Mesendoderm (in vitro differentiated cells): ENCODE measurements around the gene AADACL3.
"Not testable (repeated sequence)": the region's sequence is repeated elsewhere in the genome, so short reads cannot be mapped to it uniquely, and the experiment has no call there.

Experiments used
- DNase-seq: peaks from one replicate; pipeline ENCODE4 v3.0.0; 2013
- H2AK5ac ChIP-seq: 2 replicates; pipeline ENCODE4 v1.6.1; 2013; ENCODE audit warnings: low read length, inconsistent platforms
- H2BK120ac ChIP-seq: 2 replicates; pipeline ENCODE4 v1.6.1; 2013; ENCODE audit warnings: low read depth, mild to moderate bottlenecking, low read length, moderate library complexity, mixed read lengths
- H2BK15ac ChIP-seq: replicated peaks from 2 replicates; pipeline ENCODE4 v1.6.1; 2013; ENCODE audit warnings: low read depth, mild to moderate bottlenecking, moderate library complexity
- H2BK5ac ChIP-seq: 2 replicates; pipeline ENCODE4 v1.6.1; 2013; ENCODE audit warnings: low read length, inconsistent platforms
- H3K18ac ChIP-seq: 2 replicates; pipeline ENCODE4 v1.6.1; 2013; ENCODE audit warnings: mild to moderate bottlenecking, low read length, mixed read lengths
- H3K23ac ChIP-seq: one replicate; pipeline ENCODE4 v1.6.1; 2013; ENCODE audit warnings: low read length
- H3K27ac ChIP-seq: 2 replicates; pipeline ENCODE4 v1.5.1; 2013; ENCODE audit warnings: low read depth, mild to moderate bottlenecking, inconsistent platforms, low read length, moderate library complexity
- H3K27me3 ChIP-seq: 2 replicates; pipeline ENCODE4 v1.6.1; 2013; ENCODE audit warnings: low read length, control low read depth, mild to moderate bottlenecking, inconsistent platforms; ENCODE audit not compliant: insufficient read depth, poor library complexity
- H3K36me3 ChIP-seq: 2 replicates; pipeline ENCODE4 v1.6.1; 2013; ENCODE audit warnings: low read length, inconsistent platforms; ENCODE audit not compliant: control insufficient read depth, insufficient read depth
- H3K4ac ChIP-seq: one replicate; pipeline ENCODE4 v1.6.1; 2013; ENCODE audit warnings: low read depth, mild to moderate bottlenecking, low read length, moderate library complexity
- H3K4me1 ChIP-seq: 2 replicates; pipeline ENCODE4 v1.6.1; 2013; ENCODE audit warnings: low read depth, low read length, inconsistent platforms; ENCODE audit not compliant: control insufficient read depth
- H3K4me2 ChIP-seq: 2 replicates; pipeline ENCODE4 v1.6.1; 2013; ENCODE audit warnings: low read length
- H3K4me3 ChIP-seq: 2 replicates; pipeline ENCODE4 v1.5.1; 2013; ENCODE audit warnings: mild to moderate bottlenecking, low read length
- H3K56ac ChIP-seq: one replicate; pipeline ENCODE4 v1.6.1; 2013; ENCODE audit warnings: low read length
- H3K79me1 ChIP-seq: 2 replicates; pipeline ENCODE4 v1.6.1; 2013; ENCODE audit warnings: low read length, inconsistent platforms
- H3K79me2 ChIP-seq: 2 replicates; pipeline ENCODE4 v1.6.1; 2013; ENCODE audit warnings: mild to moderate bottlenecking, low read length; ENCODE audit not compliant: control insufficient read depth, insufficient read depth
- H3K9ac ChIP-seq: 2 replicates; pipeline ENCODE4 v1.6.1; 2013; ENCODE audit warnings: low read length, inconsistent platforms
- H4K5ac ChIP-seq: one replicate; pipeline ENCODE4 v1.6.1; 2013; ENCODE audit warnings: low read length
- H4K8ac ChIP-seq: one replicate; pipeline ENCODE4 v1.6.1; 2013; ENCODE audit warnings: low read depth, mild to moderate bottlenecking, control low read depth, low read length, moderate library complexity
- WGBS: extraction: QIAGEN DNeasy Blood & Tissue Kit; methylation state at CpG from one replicate; pipeline ENCODE4 v1.1.7; 2013; ENCODE audit warnings: low lambda C conversion rate, missing lambda C conversion rate; ENCODE audit not compliant: insufficient coverage; ENCODE audit errors: extremely low coverage; 5-methylcytosine and 5-hydroxymethylcytosine counted together

AADACL3 gene

GRCh38 chr1:12711536-12711935 is 4.4 kb upstream of the AADACL3 start:
- no peaks in the 10 kb centered on the region for H3K27me3 ChIP-seq
- peak overlapping the region; percentile 55 for H2BK120ac ChIP-seq
- H3K79me1 ChIP-seq, result no peaks in the 10 kb centered on the region
- no peak overlapping the region for H4K8ac ChIP-seq
- no peaks in the 10 kb centered on the region for H3K79me2 ChIP-seq
- H3K56ac ChIP-seq, result no peak overlapping the region
- no CpG with 5 or more reads among the region's 3 CpGs for WGBS
- no peak overlapping the region for H2BK15ac ChIP-seq
- no peak overlapping the region for H3K23ac ChIP-seq
- peaks cover 10% of the 10 kb centered on the region for H3K4me1 ChIP-seq
- peak overlapping the region; percentile 4 for H2BK5ac ChIP-seq
- peak overlapping the region; percentile 89 for H3K27ac ChIP-seq
- no peak overlapping the region for H3K9ac ChIP-seq
- no peak overlapping the region for H4K5ac ChIP-seq
- H3K4me2 ChIP-seq, result no peak overlapping the region
- peak; percentile 71 for DNase-seq
- peak overlapping the region; percentile 36 for H3K4ac ChIP-seq
- H3K4me3 ChIP-seq, result no peak overlapping the region
- peak overlapping the region; percentile 63 for H3K18ac ChIP-seq
- H3K36me3 ChIP-seq, result no peaks in the 10 kb centered on the region
- H2AK5ac ChIP-seq, result no peak overlapping the region

DNA sequence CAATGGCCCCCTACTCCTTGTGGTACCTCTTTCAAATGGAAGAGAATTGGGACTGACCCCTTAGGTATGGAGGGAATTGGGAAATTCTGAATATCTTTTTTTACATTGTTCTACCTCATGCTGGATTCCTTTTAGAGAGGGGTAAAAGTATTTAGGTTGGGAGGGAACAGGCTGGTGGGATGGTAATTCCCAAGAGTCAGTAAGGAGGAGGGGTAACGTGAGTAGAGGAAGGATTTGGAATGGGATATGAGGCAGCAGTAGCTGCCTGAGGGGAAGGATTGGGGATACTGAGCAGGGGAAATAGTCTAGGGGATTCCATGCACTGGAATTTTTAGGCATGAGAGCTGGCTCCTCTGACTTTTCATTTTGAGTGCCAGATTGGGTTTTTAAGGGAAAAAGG is 3.8 kb upstream of the AADACL3 start:
- no peaks in the 10 kb centered on the region for H3K27me3 ChIP-seq
- peak overlapping the region; percentile 99 for H3K18ac ChIP-seq
- peak overlapping the region; percentile 55 for H2BK120ac ChIP-seq
- H3K4ac ChIP-seq, result peak overlapping the region; percentile 45
- H3K9ac ChIP-seq, result no peak overlapping the region
- no peaks in the 10 kb centered on the region for H3K79me1 ChIP-seq
- no peak overlapping the region for H3K4me2 ChIP-seq
- no peaks in the 10 kb centered on the region for H3K79me2 ChIP-seq
- no peaks in the 10 kb centered on the region for H3K36me3 ChIP-seq
- H3K23ac ChIP-seq, result no peak overlapping the region
- H3K27ac ChIP-seq, result peak overlapping the region; percentile 89
- H2BK15ac ChIP-seq, result no peak overlapping the region
- no peak overlapping the region for H2AK5ac ChIP-seq
- H2BK5ac ChIP-seq, result peak overlapping the region; percentile 4
- no peak overlapping the region for H4K8ac ChIP-seq
- no CpG with 5 or more reads among the region's 1 CpG for WGBS
- no peak overlapping the region for H3K4me3 ChIP-seq
- peak; percentile 78 for DNase-seq
- peak overlapping the region; percentile 25 for H3K56ac ChIP-seq
- peaks cover 10% of the 10 kb centered on the region for H3K4me1 ChIP-seq
- H4K5ac ChIP-seq, result no peak overlapping the region

DNA sequence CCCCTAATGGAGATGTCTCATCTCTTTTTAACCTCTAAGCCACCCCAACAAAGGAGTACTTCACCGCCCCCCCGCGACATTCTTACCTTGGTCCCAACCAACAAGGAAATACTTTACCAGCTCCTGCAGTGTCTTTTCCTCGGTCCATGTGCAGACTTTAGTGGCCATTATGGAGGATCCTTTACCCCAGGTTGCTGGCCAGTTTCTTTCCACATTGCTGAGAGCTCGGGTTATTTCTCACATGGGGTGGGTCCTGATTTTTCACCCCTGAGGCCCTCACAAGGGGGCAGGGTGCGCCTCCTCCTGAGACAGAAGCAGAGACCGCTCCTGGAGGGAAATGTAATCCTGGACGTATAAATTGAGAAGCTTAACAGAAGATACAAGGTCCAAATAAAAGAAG is 3.0 kb upstream of the AADACL3 start:
- Histone ChIP-seq H2AK5ac (no peak overlapping the region), H4K5ac (no peak overlapping the region), H3K4ac (peak overlapping the region; percentile 98), H3K18ac (peak overlapping the region; percentile 99), H3K79me1 (no peaks in the 10 kb centered on the region), H3K4me3 (no peak overlapping the region), H2BK15ac (no peak overlapping the region), H3K79me2 (no peaks in the 10 kb centered on the region), H3K9ac (no peak overlapping the region), H4K8ac (peak overlapping the region; percentile 66), H3K36me3 (no peaks in the 10 kb centered on the region), H3K56ac (peak overlapping the region; percentile 54), H3K4me1 (peaks cover 10% of the 10 kb centered on the region), H3K23ac (no peak overlapping the region), H3K27ac (peak overlapping the region; percentile 85), H2BK120ac (peak overlapping the region; percentile 100), H2BK5ac (peak overlapping the region; percentile 16), H3K4me2 (no peak overlapping the region), H3K27me3 (no peaks in the 10 kb centered on the region)
- WGBS, result no CpG with 5 or more reads among the region's 8 CpGs
- no peak for DNase-seq

DNA sequence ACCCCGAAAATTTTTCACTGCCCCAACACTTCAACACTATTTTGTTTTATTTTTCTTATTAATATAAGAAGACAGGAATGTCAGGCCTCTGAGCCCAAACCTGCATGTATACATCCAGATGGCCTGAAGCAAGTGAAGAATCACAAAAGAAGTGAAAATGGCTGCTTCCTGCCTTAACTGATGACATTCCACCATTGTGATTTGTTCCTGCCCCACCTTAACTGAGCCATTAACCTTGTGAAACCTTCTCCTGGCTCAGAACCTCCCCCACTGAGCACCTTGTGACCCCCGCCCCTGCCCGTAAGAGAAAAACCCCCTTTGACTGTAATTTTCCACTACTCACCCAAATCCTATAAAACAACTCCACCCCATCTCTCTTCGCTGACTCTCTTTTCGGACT is 2.3 kb upstream of the AADACL3 start:
- H3K18ac ChIP-seq, result peak overlapping the region; percentile 99
- H3K4ac ChIP-seq, result peak overlapping the region; percentile 77
- not testable (repeated sequence) for H3K79me2 ChIP-seq, H4K8ac ChIP-seq, H2AK5ac ChIP-seq, H3K4me2 ChIP-seq, H2BK5ac ChIP-seq, H3K36me3 ChIP-seq, H3K9ac ChIP-seq, H3K23ac ChIP-seq, H3K79me1 ChIP-seq, H2BK15ac ChIP-seq, H3K27me3 ChIP-seq, H3K4me3 ChIP-seq, H4K5ac ChIP-seq
- H3K27ac ChIP-seq, result peak overlapping the region; percentile 85
- WGBS, result no CpG with 5 or more reads among the region's 5 CpGs
- peak; percentile 65 for DNase-seq
- peak overlapping the region; percentile 64 for H2BK120ac ChIP-seq
- H3K56ac ChIP-seq, result peak overlapping the region; percentile 17
- H3K4me1 ChIP-seq, result peaks cover 10% of the 10 kb centered on the region

- Histone ChIP-seq H4K5ac (no peak overlapping the region), H3K23ac (no peak overlapping the region), H3K9ac (no peak overlapping the region), H3K27me3 (no peaks in the 10 kb centered on the region), H3K27ac (peak overlapping the region; percentile 60), H2AK5ac (no peak overlapping the region), H3K18ac (peak overlapping the region; percentile 82), H3K36me3 (no peaks in the 10 kb centered on the region), H2BK5ac (peak overlapping the region; percentile 76), H3K4me3 (no peak overlapping the region), H3K4me1 (peaks cover 10% of the 10 kb centered on the region), H3K56ac (peak overlapping the region; percentile 11), H3K79me2 (no peaks in the 10 kb centered on the region), H2BK120ac (peak overlapping the region; percentile 4), H4K8ac (no peak overlapping the region), H3K79me1 (no peaks in the 10 kb centered on the region), H3K4me2 (no peak overlapping the region), H3K4ac (peak overlapping the region; percentile 90), H2BK15ac (no peak overlapping the region)
- peak; percentile 42 for DNase-seq
- no CpG with 5 or more reads among the region's 3 CpGs for WGBS
Observed at GRCh38 chr1:12714710-12715475, 1.0 kb upstream of the AADACL3 start.
